Mucosa of rectum (tissue), 2 donors: ENCODE data around the gene ST3GAL6.

ENCODE experiments used
- H3K27ac ChIP-seq, 2 donors: one replicate each; pipeline ENCODE4 v1.7.0; 2013; ENCODE audit warnings: inconsistent platforms in 2 of 2, low read depth in 2 of 2, low read length in 2 of 2
- H3K27me3 ChIP-seq, 2 donors: one replicate each; pipeline ENCODE4 v1.7.0; 2013; ENCODE audit warnings: low read length in 2 of 2; ENCODE audit not compliant: control insufficient read depth in 2 of 2, insufficient read depth in 2 of 2
- H3K36me3 ChIP-seq, 2 donors: one replicate each; pipeline ENCODE4 v1.7.0; 2013; ENCODE audit warnings: low read length in 2 of 2; ENCODE audit not compliant: control insufficient read depth in 2 of 2, insufficient read depth in 2 of 2
- H3K4me1 ChIP-seq, 2 donors: one replicate each; pipeline ENCODE4 v1.7.0; 2013; ENCODE audit warnings: low read length in 2 of 2, mild to moderate bottlenecking in 1 of 2; ENCODE audit not compliant: control insufficient read depth in 2 of 2, insufficient read depth in 2 of 2
- H3K4me3 ChIP-seq, 2 donors: one replicate each; pipeline ENCODE4 v1.7.0; 2013; ENCODE audit warnings: low read length in 2 of 2
- H3K9ac ChIP-seq, 2 donors: one replicate each; pipeline ENCODE4 v1.7.0; 2013; ENCODE audit warnings: low read length in 2 of 2, low read depth in 1 of 2, mild to moderate bottlenecking in 1 of 2
- H3K9me3 ChIP-seq, 2 donors: one replicate each; pipeline ENCODE4 v1.7.0; 2013; ENCODE audit warnings: low read length in 2 of 2; ENCODE audit not compliant: control insufficient read depth in 2 of 2
- donor health status: healthy.
- donor health status: Normal muscosa, but diverticular disease.

Gene ST3GAL6

DNA sequence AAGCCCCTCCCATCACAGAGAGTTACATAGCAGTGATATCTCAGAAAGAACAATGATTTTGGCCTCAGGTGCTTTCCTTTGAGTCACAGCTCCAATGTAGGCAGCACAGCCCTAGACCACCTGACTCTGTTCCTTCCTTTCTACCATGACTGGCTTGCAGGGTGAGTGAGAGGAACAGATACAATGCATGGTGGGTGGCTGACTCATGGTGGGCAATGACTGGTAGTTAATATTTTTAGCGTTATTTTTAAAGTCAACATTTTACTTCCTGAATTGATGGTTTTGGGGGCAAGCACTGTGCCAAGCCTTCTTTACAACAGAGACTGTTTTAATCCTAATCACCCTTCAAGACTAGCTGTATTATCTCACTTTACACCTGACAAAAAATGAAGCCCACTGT is 32.8 kb upstream of the ST3GAL6 start:
- Histone ChIP-seq H3K9ac (no peak overlapping the region), H3K4me3 (no peak overlapping the region), H3K4me1 (peaks cover 8 to 13% of the 10 kb centered on the region in 2 donors), H3K27ac (no peak overlapping the region), H3K9me3 (no peaks in the 10 kb centered on the region), H3K36me3 (no peaks in the 10 kb centered on the region), H3K27me3 (peaks cover 10 to 21% of the 10 kb centered on the region in 2 donors)

- no peak overlapping the region for H3K27ac ChIP-seq
- H3K4me3 ChIP-seq: no peak overlapping the region
- H3K36me3 ChIP-seq: no peaks in the 10 kb centered on the region
- no peaks in the 10 kb centered on the region for H3K9me3 ChIP-seq
- H3K9ac ChIP-seq: no peak overlapping the region
- H3K27me3 ChIP-seq: peaks cover 9 to 21% of the 10 kb centered on the region in 2 donors
- H3K4me1 ChIP-seq: peaks cover 8 to 13% of the 10 kb centered on the region in 2 donors
Measured at GRCh38 chr3:98730886-98731537, 32.1 kb upstream of the ST3GAL6 start.

DNA sequence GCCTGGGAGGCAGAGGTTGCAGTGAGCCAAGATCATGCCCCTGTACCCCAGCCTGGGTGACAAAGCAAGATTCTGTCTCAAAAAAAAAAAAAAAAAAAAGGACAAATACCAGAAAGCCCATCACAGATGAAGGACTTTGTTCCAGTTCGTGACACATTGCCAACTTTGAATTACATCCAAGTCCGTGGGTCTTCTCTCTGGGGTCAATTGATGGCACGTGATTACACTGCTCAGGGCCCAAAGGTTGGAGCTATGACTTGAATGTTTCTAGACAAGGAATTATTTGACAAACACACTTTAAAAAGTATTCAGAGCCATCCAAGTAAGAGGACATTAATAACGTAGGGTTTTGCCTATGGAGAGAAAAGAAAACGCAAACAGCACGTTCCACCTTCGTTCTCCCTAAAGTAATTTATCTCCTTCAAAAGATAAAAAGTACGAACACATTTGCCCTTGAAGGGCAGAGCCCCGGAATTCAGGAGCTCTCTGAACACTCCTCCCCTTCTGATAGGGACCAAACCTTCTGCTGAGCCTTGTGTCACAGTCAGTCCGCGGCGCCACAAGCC is 31.3 kb upstream of the ST3GAL6 start:
- Histone ChIP-seq H3K36me3 (no peaks in the 10 kb centered on the region), H3K9ac (peak overlapping the region in 1 of 2 donors; percentile 63), H3K27me3 (peaks cover 11 to 21% of the 10 kb centered on the region in 2 donors), H3K9me3 (no peaks in the 10 kb centered on the region), H3K27ac (no peak overlapping the region), H3K4me3 (peak overlapping the region; percentile 60 to 76), H3K4me1 (peaks cover 8 to 13% of the 10 kb centered on the region in 2 donors)

DNA sequence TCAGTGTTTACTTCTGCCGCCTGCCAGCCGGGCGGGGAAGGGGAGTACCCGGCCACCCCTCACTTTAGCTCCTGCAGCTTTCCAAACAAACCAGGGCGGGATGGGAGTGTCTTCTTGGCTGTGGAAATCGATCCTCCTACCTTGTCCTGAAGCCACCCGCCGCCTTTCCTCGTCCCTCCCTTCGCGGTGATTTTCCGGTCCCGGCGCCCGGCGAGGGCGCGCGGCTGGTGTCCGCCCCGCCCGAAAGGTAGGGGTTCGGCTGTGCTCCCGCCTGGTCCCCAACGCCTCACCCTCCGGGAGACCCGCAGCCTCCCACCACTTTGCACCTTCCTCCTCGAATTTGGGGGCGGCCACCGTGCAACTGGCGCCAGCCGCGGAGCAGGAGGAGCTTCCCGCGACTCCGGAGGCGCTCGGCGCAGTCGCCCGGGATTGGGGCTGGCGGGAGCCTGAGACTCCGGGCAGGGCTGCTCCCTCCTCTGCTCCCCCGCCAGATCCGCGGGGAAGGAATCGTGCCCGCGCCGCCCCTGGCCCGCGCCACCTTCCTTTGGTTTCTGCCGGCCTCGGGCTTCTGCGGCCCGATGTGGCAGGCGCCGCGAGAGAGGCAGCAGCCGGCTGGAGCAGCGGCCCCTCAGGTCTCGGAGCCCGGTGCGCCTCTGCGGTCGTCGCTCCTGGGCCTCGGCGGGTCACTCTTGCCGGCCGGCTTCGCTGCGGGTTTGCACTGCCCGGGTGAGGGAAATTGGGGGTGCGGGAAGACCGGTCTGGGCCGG is 30.7 kb upstream of the ST3GAL6 start:
- Histone ChIP-seq H3K27me3 (peaks cover 11 to 21% of the 10 kb centered on the region in 2 donors), H3K27ac (peak overlapping the region; percentile 21 to 35), H3K9ac (peak overlapping the region in 1 of 2 donors; percentile 63)

DNA sequence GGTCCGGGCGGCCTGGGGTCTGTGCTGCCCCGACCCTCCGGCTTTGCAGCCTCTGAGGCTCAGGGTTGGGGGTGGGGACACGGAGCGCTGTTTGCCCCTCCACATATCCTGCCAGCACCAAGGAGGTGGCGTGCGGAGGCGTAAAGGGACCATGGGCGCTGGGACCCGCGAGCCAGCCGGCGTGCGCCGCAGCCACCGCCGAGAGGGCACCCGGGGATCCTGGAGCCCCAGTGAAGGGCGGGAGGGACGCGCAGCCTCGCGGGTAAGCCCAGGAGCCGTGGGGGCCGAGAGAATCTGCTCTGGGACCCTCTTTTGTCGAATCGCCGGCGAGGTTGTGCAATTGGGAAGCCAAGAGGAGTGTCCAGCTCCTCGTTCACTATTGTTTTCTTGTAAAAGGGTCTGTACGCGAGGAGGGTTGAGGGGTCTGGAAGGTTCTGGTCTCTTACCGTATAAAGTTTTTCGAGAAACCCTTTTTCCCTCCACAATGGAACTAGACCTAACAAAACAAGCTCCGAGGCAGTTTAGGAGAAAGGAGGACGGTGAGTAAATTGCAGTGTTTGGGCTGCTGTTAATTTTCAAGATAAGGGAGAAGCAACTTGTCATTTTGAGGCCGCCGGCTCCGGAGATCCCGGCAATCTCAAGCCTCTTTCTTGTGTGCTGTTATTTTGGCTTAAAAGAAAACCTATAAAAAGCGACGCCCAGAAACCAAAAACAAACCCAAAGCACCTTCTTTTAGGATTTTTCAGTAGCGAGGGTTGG is 29.9 kb upstream of the ST3GAL6 start:
- Histone ChIP-seq H3K9ac (peak overlapping the region; percentile 47 to 63), H3K27ac (peak overlapping the region; percentile 9 to 35), H3K9me3 (no peaks in the 10 kb centered on the region)

More for the DNA sequence above, 30.7 kb upstream of the ST3GAL6 start:
- peak overlapping the region; percentile 60 to 76 for H3K4me3 ChIP-seq
- H3K36me3 ChIP-seq: no peaks in the 10 kb centered on the region
- H3K9me3 ChIP-seq: no peaks in the 10 kb centered on the region
- peaks cover 8 to 13% of the 10 kb centered on the region in 2 donors for H3K4me1 ChIP-seq

GRCh38 chr3:98733812-98734281 is 29.3 kb upstream of the ST3GAL6 start:
- Histone ChIP-seq H3K27me3 (peaks cover 11 to 21% of the 10 kb centered on the region in 2 donors), H3K9me3 (no peaks in the 10 kb centered on the region), H3K27ac (no peak overlapping the region), H3K9ac (no peak overlapping the region), H3K36me3 (no peaks in the 10 kb centered on the region), H3K4me3 (peak overlapping the region; percentile 60 to 76), H3K4me1 (peaks cover 8 to 13% of the 10 kb centered on the region in 2 donors)

More for the DNA sequence above, 29.9 kb upstream of the ST3GAL6 start:
- Histone ChIP-seq H3K36me3 (no peaks in the 10 kb centered on the region), H3K27me3 (peaks cover 11 to 21% of the 10 kb centered on the region in 2 donors), H3K4me3 (peak overlapping the region; percentile 60 to 76), H3K4me1 (peaks cover 8 to 13% of the 10 kb centered on the region in 2 donors)

GRCh38 chr3:98734306-98734705 is 28.8 kb upstream of the ST3GAL6 start:
- Histone ChIP-seq H3K9me3 (no peaks in the 10 kb centered on the region), H3K27ac (no peak overlapping the region), H3K4me3 (peak overlapping the region in 1 of 2 donors; percentile 76), H3K4me1 (peaks cover 8 to 13% of the 10 kb centered on the region in 2 donors), H3K27me3 (peaks cover 11 to 21% of the 10 kb centered on the region in 2 donors), H3K36me3 (no peaks in the 10 kb centered on the region), H3K9ac (no peak overlapping the region)

DNA sequence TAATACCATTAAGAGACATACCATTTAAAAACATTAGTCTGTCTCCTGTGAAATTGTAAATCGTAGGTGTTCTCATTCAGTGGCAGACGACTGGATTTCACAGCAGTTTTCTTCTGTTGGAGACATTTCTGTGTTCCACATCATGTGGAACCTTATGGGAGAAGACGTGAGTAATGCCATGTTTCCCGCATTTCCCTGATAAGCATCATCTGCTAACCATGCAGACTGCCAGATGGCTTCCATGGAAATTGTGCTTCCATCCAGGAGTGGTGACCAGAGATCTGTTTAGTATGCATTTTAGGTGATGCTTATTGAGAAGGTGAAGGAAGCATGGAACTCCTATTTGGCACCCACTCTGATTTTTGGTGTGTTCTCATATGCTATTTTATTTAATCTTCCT is 28.4 kb upstream of the ST3GAL6 start:
- H3K27me3 ChIP-seq: peaks cover 11 to 21% of the 10 kb centered on the region in 2 donors
- no peak overlapping the region for H3K27ac ChIP-seq
- H3K4me1 ChIP-seq: peaks cover 8 to 13% of the 10 kb centered on the region in 2 donors

DNA sequence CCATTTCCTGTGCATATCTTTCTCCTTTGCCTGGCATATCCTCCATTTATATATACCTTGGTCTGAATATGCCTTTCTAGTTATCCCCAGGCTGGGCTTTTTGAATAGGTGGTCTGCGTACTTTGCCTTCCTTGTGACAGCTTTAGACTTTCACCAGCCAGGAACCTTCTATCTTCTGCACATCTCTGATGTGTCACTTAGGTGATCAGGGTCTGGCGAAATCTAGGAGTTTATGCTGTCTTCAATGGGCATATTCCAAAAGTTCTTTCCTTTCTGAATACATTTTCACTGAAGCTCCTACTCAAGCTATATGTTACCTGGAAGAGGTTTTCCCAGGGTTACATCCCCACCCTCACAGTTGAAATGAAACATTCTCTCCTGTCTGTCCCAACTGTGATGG is 27.8 kb upstream of the ST3GAL6 start:
- H3K9me3 ChIP-seq: no peaks in the 10 kb centered on the region
- H3K4me3 ChIP-seq: no peak overlapping the region
- no peak overlapping the region for H3K9ac ChIP-seq
- peaks cover 11 to 21% of the 10 kb centered on the region in 2 donors for H3K27me3 ChIP-seq
- no peaks in the 10 kb centered on the region for H3K36me3 ChIP-seq
- peaks cover 8 to 13% of the 10 kb centered on the region in 2 donors for H3K4me1 ChIP-seq
- no peak overlapping the region for H3K27ac ChIP-seq

More for the DNA sequence above, 28.4 kb upstream of the ST3GAL6 start:
- no peak overlapping the region for H3K9ac ChIP-seq
- no peaks in the 10 kb centered on the region for H3K36me3 ChIP-seq
- H3K4me3 ChIP-seq: no peak overlapping the region
- H3K9me3 ChIP-seq: no peaks in the 10 kb centered on the region
